H1 (cell line): Measurements from ENCODE around the gene APBB1. TPM values are rescaled to one million over a fixed set of nuclear protein-coding genes. Genes with fewer than 3 reads are reported as not detected.

ENCODE experiments used
- CTCF ChIA-PET: fragments of 300-600 bp; sonication (Branson Sonifier 250); formaldehyde crosslinking; loops from one replicate; lab custom pipeline; 2021; ENCODE audit not compliant: partially characterized antibody; lab: Charles Lee
- POLR2A ChIA-PET: fragments of 300-600 bp; sonication (Branson Sonifier 250); formaldehyde crosslinking; loops from one replicate; lab custom pipeline; 2021; ENCODE audit warnings: inconsistent platforms; ENCODE audit not compliant: partially characterized antibody; lab: Charles Lee
- DNase-seq, 2 experiments: peaks; one replicate each; pipeline versions ENCODE4 v3.0.0 to v3.0.0-alpha.2; 2010 to 2022; ENCODE audit warnings: low spot score in 2 of 2, low read depth in 1 of 2, mixed read lengths in 1 of 2
- FAIRE-seq: peaks from 2 replicates; lab custom pipeline; 2011; peaks lifted over from hg19 to GRCh38; lab: Jason Lieb, UNC
- H2AFZ ChIP-seq: 2 replicates; pipeline ENCODE4 v1.8.1; 2012; ENCODE audit warnings: low read length, inconsistent platforms
- H2AK5ac ChIP-seq: 2 replicates; pipeline ENCODE4 v1.6.1; 2013; ENCODE audit warnings: low read depth, low read length
- H2BK120ac ChIP-seq: replicated peaks from 2 replicates; pipeline ENCODE3; 2013; ENCODE audit warnings: low read depth, low read length, inconsistent platforms
- H2BK12ac ChIP-seq: 2 replicates; pipeline ENCODE4 v1.6.1; 2013; ENCODE audit warnings: low read depth, low read length
- H2BK15ac ChIP-seq: 2 replicates; pipeline ENCODE4 v1.6.1; 2013; ENCODE audit warnings: low read length
- H2BK20ac ChIP-seq: 2 replicates; pipeline ENCODE4 v1.6.1; 2013; ENCODE audit warnings: low read length
- H2BK5ac ChIP-seq: 2 replicates; pipeline ENCODE4 v1.6.1; 2013; ENCODE audit warnings: low read depth, low read length
- H3K14ac ChIP-seq: 2 replicates; pipeline ENCODE4 v1.6.1; 2013; ENCODE audit warnings: inconsistent platforms; ENCODE audit not compliant: insufficient read length
- H3K18ac ChIP-seq: 2 replicates; pipeline ENCODE4 v1.6.1; 2013; ENCODE audit warnings: low read length; ENCODE audit errors: extremely low read depth
- H3K23ac ChIP-seq: 2 replicates; pipeline ENCODE4 v1.6.1; 2013; ENCODE audit warnings: inconsistent platforms; ENCODE audit not compliant: insufficient read length
- H3K23me2 ChIP-seq: 2 replicates; pipeline ENCODE4 v1.6.1; 2013; ENCODE audit warnings: low read depth, low read length
- H3K27ac ChIP-seq: 2 replicates; pipeline ENCODE4 v1.6.1; 2011; ENCODE audit warnings: low read depth, low read length, inconsistent platforms
- H3K27me3 ChIP-seq, 4 experiments: replicated peaks in 1 of 4; 1 replicate in 1 of 4; 2 replicates in 3 of 4; pipeline versions ENCODE4 v1.6.1 to v1.8.1; 2011 to 2013; ENCODE audit warnings: low read length in 3 of 4, mild to moderate bottlenecking in 3 of 4, inconsistent platforms in 2 of 4, mixed read lengths in 2 of 4, moderate library complexity in 1 of 4; ENCODE audit not compliant: control insufficient read depth in 3 of 4, insufficient read depth in 3 of 4; ENCODE audit errors: extremely low read depth in 1 of 4
- H3K36me3 ChIP-seq, 4 experiments: 2 replicates each; pipeline versions ENCODE4 v1.6.1 to v1.8.1; 2011 to 2013; ENCODE audit warnings: mild to moderate bottlenecking in 4 of 4, low read length in 3 of 4, moderate library complexity in 2 of 4, control low read depth in 1 of 4, inconsistent platforms in 1 of 4; ENCODE audit not compliant: insufficient read depth in 4 of 4, control insufficient read depth in 2 of 4
- H3K4ac ChIP-seq: replicated peaks from 2 replicates; pipeline ENCODE3; 2013; ENCODE audit warnings: low read length, low read depth, mixed read lengths, inconsistent platforms; ENCODE audit not compliant: insufficient read length
- H3K4me1 ChIP-seq, 4 experiments: replicated peaks in 1 of 4; 1 replicate in 1 of 4; 2 replicates in 3 of 4; pipeline versions ENCODE4 v1.6.1 to v1.8.1; 2011 to 2013; ENCODE audit warnings: low read length in 3 of 4, inconsistent platforms in 2 of 4, mixed read lengths in 1 of 4; ENCODE audit not compliant: insufficient read depth in 4 of 4, control insufficient read depth in 3 of 4
- H3K4me2 ChIP-seq, 2 experiments: 2 replicates each; pipeline versions ENCODE4 v1.6.1 to v1.8.1; 2011 to 2013; ENCODE audit warnings: low read depth in 2 of 2, low read length in 2 of 2, control low read depth in 1 of 2, inconsistent platforms in 1 of 2, mild to moderate bottlenecking in 1 of 2; ENCODE audit not compliant: insufficient read depth in 1 of 2
- H3K4me3 ChIP-seq, 4 experiments: fragments of 200-600, 300-600 bp in 1 of 4; sonication (generic), shearing (Covaris generic), sonication (Bioruptor Twin) in 1 of 4; 2 replicates each; pipeline versions ENCODE4 v1.5.1 to v1.8.1; 2011 to 2016; ENCODE audit warnings: low read length in 4 of 4, low read depth in 3 of 4, control low read depth in 2 of 4, inconsistent platforms in 2 of 4, mild to moderate bottlenecking in 2 of 4, mixed read lengths in 1 of 4, moderate library complexity in 1 of 4; ENCODE audit not compliant: insufficient read depth in 2 of 4; ENCODE audit errors: extremely low read depth in 1 of 4
- H3K56ac ChIP-seq: replicated peaks from 2 replicates; pipeline ENCODE3; 2013; ENCODE audit warnings: low read depth, mild to moderate bottlenecking, mixed read lengths, low read length, inconsistent platforms; ENCODE audit not compliant: insufficient read length
- H3K79me1 ChIP-seq: 2 replicates; pipeline ENCODE4 v1.6.1; 2013; ENCODE audit warnings: low read depth, low read length, control low read depth
- H3K79me2 ChIP-seq, 2 experiments: 2 replicates each; pipeline versions ENCODE4 v1.6.1 to v1.8.1; 2012 to 2013; ENCODE audit warnings: low read length in 2 of 2, mild to moderate bottlenecking in 2 of 2, inconsistent platforms in 1 of 2; ENCODE audit not compliant: insufficient read depth in 2 of 2, control insufficient read depth in 1 of 2
- H3K9ac ChIP-seq, 4 experiments: replicated peaks in 1 of 4; 1 replicate in 1 of 4; 2 replicates in 3 of 4; pipeline versions ENCODE4 v1.6.1 to v1.8.1; 2011 to 2013; ENCODE audit warnings: low read depth in 3 of 4, low read length in 3 of 4, control low read depth in 2 of 4, mild to moderate bottlenecking in 2 of 4, moderate library complexity in 2 of 4, inconsistent platforms in 1 of 4; ENCODE audit errors: extremely low read depth in 1 of 4
- H3K9me3 ChIP-seq, 2 experiments: 2 replicates each; pipeline versions ENCODE4 v1.6.1 to v1.8.1; 2012 to 2013; ENCODE audit warnings: mild to moderate bottlenecking in 2 of 2, moderate library complexity in 2 of 2, control low read depth in 1 of 2, inconsistent platforms in 1 of 2, low read depth in 1 of 2, low read length in 1 of 2, mixed read lengths in 1 of 2; ENCODE audit not compliant: insufficient read depth in 2 of 2
- H4K20me1 ChIP-seq, 2 experiments: replicated peaks in 1 of 2; 2 replicates each; pipeline versions ENCODE3 to v1.8.1; 2011 to 2013; ENCODE audit warnings: inconsistent platforms in 2 of 2, low read length in 2 of 2, mild to moderate bottlenecking in 1 of 2; ENCODE audit not compliant: insufficient read depth in 2 of 2, control insufficient read depth in 1 of 2
- H4K5ac ChIP-seq: 2 replicates; pipeline ENCODE4 v1.6.1; 2013; ENCODE audit warnings: low read length, low read depth, mixed read lengths, inconsistent platforms; ENCODE audit not compliant: insufficient read length
- H4K8ac ChIP-seq: 2 replicates; pipeline ENCODE4 v1.8.0; 2013; ENCODE audit warnings: mild to moderate bottlenecking, moderate library complexity, low read length, inconsistent platforms; ENCODE audit not compliant: insufficient read depth; ENCODE audit errors: extremely low read depth
- H4K91ac ChIP-seq: replicated peaks from 2 replicates; pipeline ENCODE3; 2013; ENCODE audit warnings: low read length, mixed read lengths, inconsistent platforms; ENCODE audit not compliant: insufficient read length
- ATF2 ChIP-seq: IDR thresholded peaks from 2 replicates; pipeline ENCODE4 v1.6.1; 2012; ENCODE audit warnings: low read length, inconsistent platforms
- CEBPB ChIP-seq: IDR thresholded peaks from 2 replicates; pipeline ENCODE4 v1.6.1; 2012; ENCODE audit warnings: low read depth, low read length
- CHD1 ChIP-seq: IDR thresholded peaks from 2 replicates; pipeline ENCODE4 v1.6.1; 2012; ENCODE audit warnings: low read depth, low read length, improper control_type of control experiment
- EZH2 ChIP-seq: fragments of 200-600 bp; sonication (generic); IDR thresholded peaks from 2 replicates; pipeline ENCODE4 v1.7.1; 2012; ENCODE audit warnings: low read depth, mild to moderate bottlenecking, moderate library complexity, low read length, inconsistent platforms; ENCODE audit not compliant: severe bottlenecking
- HDAC2 ChIP-seq, 2 experiments: fragments of 300-600 bp in 1 of 2; sonication (generic) in 1 of 2; IDR thresholded peaks; 2 replicates each; pipeline ENCODE4 v1.6.1; 2011 to 2012; ENCODE audit warnings: low read depth in 2 of 2, low read length in 2 of 2, mild to moderate bottlenecking in 2 of 2, moderate library complexity in 2 of 2, borderline replicate concordance in 1 of 2, inconsistent platforms in 1 of 2
- KDM1A ChIP-seq: fragments of 200-600, 300-600 bp; sonication (generic); IDR thresholded peaks from 2 replicates; pipeline ENCODE4 v1.7.1; 2016; ENCODE audit warnings: mild to moderate bottlenecking, low read length, borderline replicate concordance
- SIRT6 ChIP-seq: IDR thresholded peaks from one replicate; pipeline ENCODE4 v1.7.1; 2012; ENCODE audit warnings: low read length, inconsistent platforms
- SIX5 ChIP-seq: IDR thresholded peaks from 2 replicates; pipeline ENCODE4 v1.6.1; 2011; ENCODE audit warnings: mild to moderate bottlenecking, low read depth, low read length
- ZNF274 ChIP-seq: IDR thresholded peaks from 2 replicates; pipeline ENCODE4 v1.7.0; 2012; ENCODE audit warnings: low read length, borderline replicate concordance; ENCODE audit errors: extremely low read depth
- WGBS, 2 experiments: shearing (Covaris generic) in 1 of 2; methylation state at CpG; one replicate each; pipeline versions ENCODE4 v1.1.6 to v1.1.7; 2013 to 2015; ENCODE audit warnings: low lambda C conversion rate in 2 of 2, mixed read lengths in 2 of 2, inconsistent platforms in 1 of 2, low coverage in 1 of 2, missing lambda C conversion rate in 1 of 2; ENCODE audit not compliant: insufficient replicate concordance in 2 of 2, insufficient coverage in 1 of 2, insufficient read length in 1 of 2; ENCODE audit errors: extremely low coverage in 1 of 2, missing lambda C conversion rate in 1 of 2; 5-methylcytosine and 5-hydroxymethylcytosine counted together
- polyA plus RNA-seq, 7 experiments: library from polyadenylated mRNA; depleted of rRNA in 3 of 7; stranded (reverse) in 5 of 7; unstranded in 2 of 7; fragments of >200 nt in 5 of 7; fragments of 200-250 nt in 2 of 7; gene quantifications; 1 replicate in 5 of 7; 2 replicates in 1 of 7; 4 replicates in 1 of 7; pipeline versions ENCODE4 v1.2.1 to v1.2.3, GENCODE V29; 2011 to 2013; ENCODE audit warnings: missing spikeins in 2 of 7, mixed read lengths in 2 of 7
- total RNA-seq: library from RNA; stranded (reverse); fragmentation: NEBNext Ultra II Directional; extraction: Animal tissue kit (Norgen Biotek cat#: 25700); gene quantifications from 2 replicates; pipeline ENCODE4 v1.2.1, GENCODE V29; 2021

The APBB1 gene
- total and polyA plus RNA-seq, 2 of the 8 experiments (the other 6 are each of a cell fraction or from before 2014, with no cell fraction given), result 23.9 to 33.1 TPM

GRCh38 chr11:6403539-6403938 is 15.4 kb downstream of the APBB1 start:
- Histone ChIP-seq H2AK5ac (no peak overlapping the region), H4K91ac (no peak overlapping the region), H3K18ac (no peak overlapping the region), H3K27me3 (no peaks in the 10 kb centered on the region), H2BK20ac (no peak overlapping the region), H2BK12ac (no peak overlapping the region), H3K23me2 (no peaks in the 10 kb centered on the region), H3K23ac (no peak overlapping the region), H2BK15ac (no peak overlapping the region), H3K4me3 (no peak overlapping the region), H4K20me1 (peaks cover 2 to 12% of the 10 kb centered on the region in 2 experiments), H3K56ac (no peak overlapping the region), H3K9ac (no peak overlapping the region), H3K36me3 (peaks cover 0 to 2% (median 0%) of the 10 kb centered on the region in 4 experiments; a peak in 1 of 8 replicates), H3K4me1 (peaks cover 8 to 15% (median 10%) of the 10 kb centered on the region in 4 experiments), H2AFZ (no peak overlapping the region), H2BK120ac (no peak overlapping the region), H4K5ac (no peak overlapping the region), H3K4ac (no peak overlapping the region), H3K9me3 (no peaks in the 10 kb centered on the region), H2BK5ac (no peak overlapping the region), H3K79me1 (no peaks in the 10 kb centered on the region), H3K79me2 (no peaks in the 10 kb centered on the region), H3K4me2 (no peak overlapping the region), H3K14ac (no peak overlapping the region), H4K8ac (no peak overlapping the region), H3K27ac (no peak overlapping the region)
- 89% methylated on average over 8 of the region's 8 CpGs; no CpG with 5 or more reads in 1 of the 2 experiments for WGBS, 2 experiments
- DNase-seq (no peak), FAIRE-seq (no peak)
- no peak for TF ChIP-seq EZH2
- TF ChIP-seq HDAC2 (IDR thresholded peaks at IDR 0.05; ENCODE audit: borderline replicate concordance in 1 of 2, low read depth in 2 of 2, low read length in 2 of 2), result no peak
- TF ChIP-seq SIX5, result no peak
- TF ChIP-seq KDM1A, result no peak
- TF ChIP-seq SIRT6, result no peak
- no peak for TF ChIP-seq ZNF274
- no peak for TF ChIP-seq ATF2
- TF ChIP-seq CEBPB, result no peak
- TF ChIP-seq CHD1, result no peak
- POLR2A ChIA-PET, result interaction anchor here (0.6 to 1.9 kb wide), 4 partner anchors 10 to 75 kb away, joined by 3 to 9 read pairs (median 4); partner anchors contain the start of gene SMPD1
- CTCF ChIA-PET, result interaction anchor here (0.6 to 9.5 kb wide), 11 partner anchors 10 to 108 kb away, joined by 3 to 79 read pairs (median 9); partner anchors contain the start of genes APBB1 and HPX
